A549 (cell line): ENCODE data around the gene PLCB2. TPM values are rescaled to one million over a fixed set of nuclear protein-coding genes. Genes with fewer than 3 reads are reported as not detected.

Experiments used
- ATAC-seq, 2 experiments: fragments of 200-7000 bp in 1 of 2; fragments of >200 bp in 1 of 2; cut with Nextera tagmentation in 1 of 2; cut with Tn5 transposase in 1 of 2; 3 replicates each; pipeline versions ENCODE4 v1.8.0 to v1.9.1; 2018 to 2020; ENCODE audit warnings: mild to moderate bottlenecking in 1 of 2, moderate library complexity in 1 of 2
- CTCF ChIA-PET: fragments of 300-600 bp; sonication (Branson Sonifier 250); formaldehyde crosslinking; extraction: SDS; loops from one replicate; lab custom pipeline; 2021; ENCODE audit warnings: antibody characterized with exemption, inconsistent platforms; lab: Yijun Ruan, JAX
- POLR2A ChIA-PET: fragments of 350-600 bp; formaldehyde crosslinking; extraction: SDS; loops from one replicate; lab custom pipeline; 2021; ENCODE audit warnings: antibody characterized with exemption, inconsistent platforms; lab: Yijun Ruan, JAX
- DNase-seq, 2 experiments: peaks; one replicate each; pipeline versions ENCODE4 v3.0.0 to v3.0.0-alpha.2; 2011 to 2016; ENCODE audit warnings: low read depth in 1 of 2, low spot score in 1 of 2
- FAIRE-seq: peaks from 2 replicates; lab custom pipeline; 2011; peaks lifted over from hg19 to GRCh38; lab: Jason Lieb, UNC
- H3K27ac ChIP-seq, 2 experiments: fragments of >200 bp; sonication (Bioruptor Twin); formaldehyde crosslinking; 3 replicates each; pipeline ENCODE4 v1.5.1; 2016 to 2017
- H3K4me1 ChIP-seq: fragments of >200 bp; sonication (Bioruptor Twin); formaldehyde crosslinking; 3 replicates; pipeline ENCODE4 v1.6.1; 2016
- H3K4me2 ChIP-seq: fragments of >200 bp; sonication (Bioruptor Twin); formaldehyde crosslinking; 3 replicates; pipeline ENCODE4 v1.6.1; 2016
- H3K4me3 ChIP-seq: fragments of >200 bp; sonication (Bioruptor Twin); formaldehyde crosslinking; 3 replicates; pipeline ENCODE4 v1.5.1; 2016
- H3K9me3 ChIP-seq: fragments of >200 bp; sonication (Bioruptor Twin); formaldehyde crosslinking; 3 replicates; pipeline ENCODE4 v1.6.1; 2016
- BHLHE40 ChIP-seq: IDR thresholded peaks from 2 replicates; pipeline ENCODE4 v1.6.1; 2012; ENCODE audit warnings: low read depth, low read length, inconsistent platforms
- CBX2 ChIP-seq: fragments of 200-600 bp; sonication (generic); IDR thresholded peaks from 2 replicates; pipeline ENCODE4 v1.6.1; 2016; ENCODE audit warnings: low read depth, mild to moderate bottlenecking, borderline replicate concordance
- CEBPB ChIP-seq, 2 experiments: fragments of >200 bp in 1 of 2; sonication (Bioruptor Twin) in 1 of 2; formaldehyde crosslinking in 1 of 2; IDR thresholded peaks; 2 replicates each; pipeline ENCODE4 v1.6.1; 2012 to 2016
- CHD2 ChIP-seq: fragments of 150-350 bp; IDR thresholded peaks from 2 replicates; pipeline ENCODE4 v1.6.1; 2014; ENCODE audit warnings: low read length; ENCODE audit not compliant: partially characterized antibody
- EHF ChIP-seq: fragments of 250-450 bp; sonication (Bioruptor Pico); IDR thresholded peaks from 2 replicates; pipeline ENCODE4 v1.5.0; 2020; ENCODE audit warnings: mild to moderate bottlenecking
- EHMT2 ChIP-seq: fragments of 200-600 bp; sonication (generic); IDR thresholded peaks from 2 replicates; pipeline ENCODE4 v1.6.1; 2016; ENCODE audit warnings: antibody characterized with exemption, low read depth, mild to moderate bottlenecking, moderate library complexity
- ESRRA ChIP-seq: fragments of 150-350 bp; IDR thresholded peaks from 2 replicates; pipeline ENCODE4 v1.6.1; 2014; ENCODE audit warnings: mild to moderate bottlenecking, low read length, borderline replicate concordance
- FOSB ChIP-seq: fragments of 250-450 bp; sonication (Bioruptor Pico); IDR thresholded peaks from 2 replicates; pipeline ENCODE4 v1.5.0; 2020; ENCODE audit warnings: mild to moderate bottlenecking, moderate library complexity
- FOSL2 ChIP-seq, 2 experiments: fragments of 450-650 bp in 1 of 2; fragments of >200 bp in 1 of 2; sonication (Bioruptor Twin) in 1 of 2; formaldehyde crosslinking; IDR thresholded peaks; 2 replicates each; pipeline versions ENCODE4 v1.5.0 to v1.6.1; 2016 to 2020; ENCODE audit warnings: mild to moderate bottlenecking in 1 of 2, moderate library complexity in 1 of 2
- HDAC2 ChIP-seq: fragments of 200-600 bp; sonication (generic); IDR thresholded peaks from 2 replicates; pipeline ENCODE4 v1.6.1; 2016
- HEYL ChIP-seq: fragments of 250-450 bp; sonication (Bioruptor Pico); IDR thresholded peaks from 2 replicates; pipeline ENCODE4 v1.8.0; 2021; ENCODE audit warnings: mild to moderate bottlenecking, moderate library complexity
- HOXA7 ChIP-seq: fragments of 250-450 bp; sonication (Bioruptor Pico); IDR thresholded peaks from 2 replicates; pipeline ENCODE4 v1.5.0; 2020; ENCODE audit warnings: mild to moderate bottlenecking, moderate library complexity
- HOXB5 ChIP-seq: fragments of 250-450 bp; sonication (Bioruptor Pico); IDR thresholded peaks from 2 replicates; pipeline ENCODE4 v1.5.0; 2020; ENCODE audit warnings: mild to moderate bottlenecking, moderate library complexity
- JUN ChIP-seq, 2 experiments: fragments of >200 bp; sonication (Bioruptor Twin); formaldehyde crosslinking; IDR thresholded peaks; 2 replicates in 1 of 2; 3 replicates in 1 of 2; pipeline ENCODE4 v1.6.1; 2016 to 2017
- JUNB ChIP-seq: fragments of >200 bp; sonication (Bioruptor Twin); formaldehyde crosslinking; IDR thresholded peaks from 2 replicates; pipeline ENCODE4 v1.6.1; 2016
- KDM1A ChIP-seq: fragments of 200-600 bp; sonication (generic); IDR thresholded peaks from 2 replicates; pipeline ENCODE4 v1.6.1; 2016; ENCODE audit warnings: low read depth, mild to moderate bottlenecking
- MAZ ChIP-seq: fragments of 150-350 bp; IDR thresholded peaks from 2 replicates; pipeline ENCODE4 v1.6.1; 2014; ENCODE audit warnings: antibody characterized with exemption, low read depth, low read length, borderline replicate concordance
- MYC ChIP-seq: IDR thresholded peaks from 2 replicates; pipeline ENCODE4 v1.6.1; 2012; ENCODE audit warnings: mild to moderate bottlenecking, inconsistent platforms, low read length, improper control_type of control experiment, borderline replicate concordance
- NFE2L2 ChIP-seq: fragments of 150-350 bp; conservative IDR thresholded peaks from 2 replicates; pipeline ENCODE4 v1.6.1; 2014; ENCODE audit warnings: low read length
- NPAS2 ChIP-seq: fragments of 250-450 bp; sonication (Bioruptor Pico); IDR thresholded peaks from 2 replicates; pipeline ENCODE4 v1.8.0; 2022; ENCODE audit warnings: mild to moderate bottlenecking, moderate library complexity, borderline replicate concordance
- POLR2A ChIP-seq: IDR thresholded peaks from 2 replicates; pipeline ENCODE4 v1.6.1; 2012; ENCODE audit warnings: mild to moderate bottlenecking, low read length
- SREBF2 ChIP-seq: fragments of 450-650 bp; IDR thresholded peaks from 2 replicates; pipeline ENCODE4 v1.6.1; 2014; ENCODE audit warnings: mild to moderate bottlenecking, moderate library complexity
- ZC3H11A ChIP-seq: fragments of 450-650 bp; IDR thresholded peaks from 2 replicates; pipeline ENCODE4 v1.6.1; 2014; ENCODE audit warnings: antibody characterized with exemption, mild to moderate bottlenecking
- ZNF302 ChIP-seq: fragments of 250-450 bp; sonication (Bioruptor Pico); IDR thresholded peaks from 2 replicates; pipeline ENCODE4 v1.9.0; 2021; ENCODE audit warnings: inconsistent platforms, mild to moderate bottlenecking, moderate library complexity
- WGBS: methylation state at CpG from one replicate; pipeline ENCODE4 v1.1.6; 2017; ENCODE audit errors: missing lambda C conversion rate; 5-methylcytosine and 5-hydroxymethylcytosine counted together
- polyA plus RNA-seq, 4 experiments: library from polyadenylated mRNA; depleted of rRNA in 3 of 4; stranded (reverse); fragments of >200 nt; fragmentation: RNase III in 1 of 4; extraction: RNeasy Plus Mini Kit Qiagen cat#74134 plus additional on column Dnase treatment in 1 of 4; gene quantifications; 2 replicates in 3 of 4; 3 replicates in 1 of 4; pipeline ENCODE4 v1.2.3, GENCODE V29; 2011 to 2017
- TF ChIP-seq, protein P1 (sequence below): fragments of 250-450 bp; sonication (Bioruptor Pico); IDR thresholded peaks from 2 replicates; pipeline ENCODE4 v1.5.0; 2020; ENCODE audit warnings: low read depth, mild to moderate bottlenecking, moderate library complexity
- TF ChIP-seq, protein P2 (sequence below): fragments of >200 bp; sonication (Bioruptor Twin); formaldehyde crosslinking; IDR thresholded peaks from 2 replicates; pipeline ENCODE4 v1.6.1; 2016
- TF ChIP-seq, protein P3 (sequence below): IDR thresholded peaks from 2 replicates; pipeline ENCODE4 v1.6.1; 2012
- TF ChIP-seq, protein P4 (sequence below): IDR thresholded peaks from 2 replicates; pipeline ENCODE4 v1.6.1; 2012
- TF ChIP-seq, protein P5 (sequence below): fragments of >200 bp; sonication (Bioruptor Twin); formaldehyde crosslinking; IDR thresholded peaks from 3 replicates; pipeline ENCODE4 v1.6.1; 2016

Gene PLCB2
- polyA plus RNA-seq, 2 of the 4 experiments (the other 2 are of a cell fraction): 0.30 to 0.49 TPM

DNA sequence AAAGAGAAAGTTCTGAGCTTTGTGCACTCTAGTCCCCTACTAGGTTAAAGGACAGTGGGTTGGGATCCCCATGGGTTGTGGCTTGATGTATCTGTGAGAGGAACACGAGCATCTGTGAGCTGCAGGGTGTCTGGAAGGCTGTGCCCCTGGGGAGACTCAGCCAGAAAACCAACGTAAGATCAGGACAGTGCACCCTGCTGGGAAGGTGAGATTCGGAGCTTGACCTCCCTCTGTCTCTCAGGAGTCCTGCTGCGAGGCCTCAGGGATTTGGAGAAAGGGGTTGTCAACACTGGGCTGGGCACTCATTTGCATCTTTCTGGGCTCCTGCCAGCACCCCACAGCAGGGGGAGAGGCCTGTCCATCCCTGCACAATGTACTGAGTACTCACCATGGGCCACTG, 40.1 kb downstream of the PLCB2 start:
- ChIA-PET CTCF (interaction anchor here (1.1 to 19.7 kb wide), 6 partner anchors 7 to 224 kb away, joined by 3 to 658 read pairs (median 4); no protein-coding TSS in a partner anchor), POLR2A (no interaction called here)
- DNase-seq (no peak), ATAC-seq (no peak), FAIRE-seq (no peak)
- Histone ChIP-seq H3K4me2 (no peak overlapping the region; the same call in 2 of the 3 replicates), H3K4me3 (no peak overlapping the region), H3K4me1 (peaks cover 19% of the 10 kb centered on the region), H3K9me3 (no peaks in the 10 kb centered on the region), H3K27ac (peak overlapping the region in 1 of 2 experiments; percentile 85; a peak in 2 of 6 replicates)
- WGBS: 69% methylated on average over 3 of the region's 4 CpGs
- no peak for TF ChIP-seq FOSB (CRISPR knock-in tag)
- no peak for TF ChIP-seq ZNF302
- no peak for TF ChIP-seq CEBPB (IDR thresholded peaks at IDR 0.05)
- TF ChIP-seq MYC: no peak
- TF ChIP-seq, protein P1, sequence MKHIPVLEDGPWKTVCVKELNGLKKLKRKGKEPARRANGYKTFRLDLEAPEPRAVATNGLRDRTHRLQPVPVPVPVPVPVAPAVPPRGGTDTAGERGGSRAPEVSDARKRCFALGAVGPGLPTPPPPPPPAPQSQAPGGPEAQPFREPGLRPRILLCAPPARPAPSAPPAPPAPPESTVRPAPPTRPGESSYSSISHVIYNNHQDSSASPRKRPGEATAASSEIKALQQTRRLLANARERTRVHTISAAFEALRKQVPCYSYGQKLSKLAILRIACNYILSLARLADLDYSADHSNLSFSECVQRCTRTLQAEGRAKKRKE (CRISPR knock-in tag): no peak
- no peak for TF ChIP-seq EHMT2
- no peak for TF ChIP-seq NFE2L2
- no peak for TF ChIP-seq EHF
- TF ChIP-seq CBX2: no peak

DNA sequence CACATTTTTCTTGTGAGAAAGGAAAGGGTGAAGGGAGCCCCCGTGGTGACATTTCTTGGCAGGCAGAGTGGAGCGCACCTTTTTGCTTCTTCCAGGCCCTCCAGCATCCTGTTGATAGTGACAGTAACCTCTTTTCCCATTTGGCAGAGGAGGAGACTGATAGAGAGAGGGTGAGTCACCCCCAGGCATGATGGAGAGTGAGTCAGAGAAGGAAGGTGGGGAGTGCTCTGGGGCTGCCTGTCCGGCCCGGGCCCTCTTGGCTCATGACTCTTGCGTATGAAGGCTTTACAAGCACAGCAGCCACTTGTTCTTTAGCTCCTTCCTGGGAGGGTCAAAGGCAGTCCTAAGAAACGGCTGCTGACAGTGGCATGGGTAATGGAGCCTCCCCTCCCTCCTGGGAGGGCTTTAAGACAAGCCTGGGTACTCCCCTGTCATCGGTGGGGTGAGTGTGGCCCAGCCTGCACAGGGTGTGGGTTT, 40.9 kb downstream of the PLCB2 start:
- no peak for FAIRE-seq
- CTCF ChIA-PET: interaction anchor here (0.6 to 19.7 kb wide), 6 partner anchors 8 to 56 kb away, joined by 3 to 658 read pairs (median 3); no protein-coding TSS in a partner anchor

More for the DNA sequence above, 40.9 kb downstream of the PLCB2 start:
- TF ChIP-seq, protein P2, sequence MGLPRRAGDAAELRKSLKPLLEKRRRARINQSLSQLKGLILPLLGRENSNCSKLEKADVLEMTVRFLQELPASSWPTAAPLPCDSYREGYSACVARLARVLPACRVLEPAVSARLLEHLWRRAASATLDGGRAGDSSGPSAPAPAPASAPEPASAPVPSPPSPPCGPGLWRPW: no peak
- TF ChIP-seq HOXA7 (CRISPR knock-in tag): no peak
- TF ChIP-seq, protein P3, sequence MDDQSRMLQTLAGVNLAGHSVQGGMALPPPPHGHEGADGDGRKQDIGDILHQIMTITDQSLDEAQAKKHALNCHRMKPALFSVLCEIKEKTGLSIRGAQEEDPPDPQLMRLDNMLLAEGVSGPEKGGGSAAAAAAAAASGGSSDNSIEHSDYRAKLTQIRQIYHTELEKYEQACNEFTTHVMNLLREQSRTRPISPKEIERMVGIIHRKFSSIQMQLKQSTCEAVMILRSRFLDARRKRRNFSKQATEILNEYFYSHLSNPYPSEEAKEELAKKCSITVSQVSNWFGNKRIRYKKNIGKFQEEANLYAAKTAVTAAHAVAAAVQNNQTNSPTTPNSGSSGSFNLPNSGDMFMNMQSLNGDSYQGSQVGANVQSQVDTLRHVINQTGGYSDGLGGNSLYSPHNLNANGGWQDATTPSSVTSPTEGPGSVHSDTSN: no peak
- no peak for TF ChIP-seq MAZ
- no peak for TF ChIP-seq ESRRA
- peak; percentile 76 for TF ChIP-seq FOSL2 (IDR thresholded peaks at IDR 0.05)
- TF ChIP-seq FOSL2 (CRISPR knock-in tag; IDR thresholded peaks at IDR 0.05): peak; percentile 97
- TF ChIP-seq KDM1A: no peak
- TF ChIP-seq HOXB5: no peak
- TF ChIP-seq HEYL (CRISPR knock-in tag): no peak
- no peak for TF ChIP-seq CHD2
- TF ChIP-seq CBX2: no peak
- 0 out of 5 replicates have a peak, but pooled peaks of 1 of the 2 experiments have one; percentile 18 for TF ChIP-seq JUN (IDR thresholded peaks at IDR 0.05)
- TF ChIP-seq SREBF2: no peak
- peak; percentile 34; the same call in 1 of the 2 replicates for TF ChIP-seq JUNB
- no peak for TF ChIP-seq ZC3H11A
- TF ChIP-seq POLR2A: no peak
- TF ChIP-seq, protein P4, sequence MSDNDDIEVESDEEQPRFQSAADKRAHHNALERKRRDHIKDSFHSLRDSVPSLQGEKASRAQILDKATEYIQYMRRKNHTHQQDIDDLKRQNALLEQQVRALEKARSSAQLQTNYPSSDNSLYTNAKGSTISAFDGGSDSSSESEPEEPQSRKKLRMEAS: peak; percentile 30; the same call in 1 of the 2 replicates
- TF ChIP-seq, protein P5, sequence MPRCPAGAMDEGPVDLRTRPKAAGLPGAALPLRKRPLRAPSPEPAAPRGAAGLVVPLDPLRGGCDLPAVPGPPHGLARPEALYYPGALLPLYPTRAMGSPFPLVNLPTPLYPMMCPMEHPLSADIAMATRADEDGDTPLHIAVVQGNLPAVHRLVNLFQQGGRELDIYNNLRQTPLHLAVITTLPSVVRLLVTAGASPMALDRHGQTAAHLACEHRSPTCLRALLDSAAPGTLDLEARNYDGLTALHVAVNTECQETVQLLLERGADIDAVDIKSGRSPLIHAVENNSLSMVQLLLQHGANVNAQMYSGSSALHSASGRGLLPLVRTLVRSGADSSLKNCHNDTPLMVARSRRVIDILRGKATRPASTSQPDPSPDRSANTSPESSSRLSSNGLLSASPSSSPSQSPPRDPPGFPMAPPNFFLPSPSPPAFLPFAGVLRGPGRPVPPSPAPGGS: no peak
- TF ChIP-seq BHLHE40: no peak
- TF ChIP-seq NFE2L2: no peak
- TF ChIP-seq HDAC2: no peak
- TF ChIP-seq NPAS2 (CRISPR knock-in tag): no peak
- TF ChIP-seq, all 56 proteins: peak for 4
- no peak overlapping the region for H3K4me3 ChIP-seq
- DNase-seq (peak; percentile 75 to 85), ATAC-seq (peak; percentile 96 to 97)
- H3K4me1 ChIP-seq: peaks cover 19% of the 10 kb centered on the region
- peak overlapping the region; percentile 59 to 85; a peak in 5 of 6 replicates for H3K27ac ChIP-seq
- WGBS: 0% methylated on average over 5 of the region's 7 CpGs
- POLR2A ChIA-PET: no interaction called here
- H3K4me2 ChIP-seq: peak overlapping the region; percentile 47
- no peaks in the 10 kb centered on the region for H3K9me3 ChIP-seq
